Endodermal cell (in vitro differentiated cells): ENCODE data around the gene EXPH5. TPM values are rescaled to one million over a fixed set of nuclear protein-coding genes. Genes with fewer than 3 reads are reported as not detected.

Source experiments
- DNase-seq: peaks from one replicate; pipeline ENCODE4 v3.0.0-alpha.2; 2017
- H3K27ac ChIP-seq: 2 replicates; pipeline ENCODE4 v1.5.1; 2013; ENCODE audit warnings: mild to moderate bottlenecking, low read depth, low read length, moderate library complexity
- H3K27me3 ChIP-seq: 2 replicates; pipeline ENCODE4 v1.6.1; 2013; ENCODE audit warnings: mild to moderate bottlenecking, low read length, moderate library complexity; ENCODE audit not compliant: insufficient read depth, control insufficient read depth, poor library complexity, severe bottlenecking
- H3K36me3 ChIP-seq: 2 replicates; pipeline ENCODE4 v1.7.0; 2013; ENCODE audit warnings: mild to moderate bottlenecking, low read length, moderate library complexity; ENCODE audit not compliant: control insufficient read depth, insufficient read depth
- H3K4me1 ChIP-seq: one replicate; pipeline ENCODE4 v1.7.0; 2013; ENCODE audit warnings: low read length; ENCODE audit not compliant: control insufficient read depth, insufficient read depth
- H3K4me3 ChIP-seq: 2 replicates; pipeline ENCODE4 v1.5.1; 2013; ENCODE audit warnings: mild to moderate bottlenecking, low read length, moderate library complexity
- H3K9ac ChIP-seq: 2 replicates; pipeline ENCODE4 v1.6.1; 2013; ENCODE audit warnings: mild to moderate bottlenecking, low read length, moderate library complexity; ENCODE audit not compliant: poor library complexity, severe bottlenecking; ENCODE audit errors: extremely low read depth
- H3K9me3 ChIP-seq: 2 replicates; pipeline ENCODE4 v1.6.1; 2013; ENCODE audit warnings: mild to moderate bottlenecking, low read length, moderate library complexity; ENCODE audit not compliant: control insufficient read depth
- H3K27ac Mint-ChIP-seq: 2 replicates; pipeline ENCODE4 v1.8.0; 2020; ENCODE audit warnings: mixed read lengths
- H3K27me3 Mint-ChIP-seq: 2 replicates; pipeline ENCODE4 v1.8.0; 2021; ENCODE audit warnings: mild to moderate bottlenecking, mixed read lengths; ENCODE audit not compliant: insufficient read depth
- H3K36me3 Mint-ChIP-seq: 2 replicates; pipeline ENCODE4 v1.8.0; 2020; ENCODE audit warnings: low read depth, mixed read lengths
- H3K4me1 Mint-ChIP-seq: 2 replicates; pipeline ENCODE4 v1.8.0; 2020; ENCODE audit warnings: mixed read lengths
- H3K4me3 Mint-ChIP-seq: 2 replicates; pipeline ENCODE4 v1.8.0; 2020; ENCODE audit warnings: mild to moderate bottlenecking, moderate library complexity, mixed read lengths
- H3K9me3 Mint-ChIP-seq: 2 replicates; pipeline ENCODE4 v1.8.0; 2020; ENCODE audit warnings: mild to moderate bottlenecking, mixed read lengths
- WGBS, 2 experiments: methylation state at CpG; one replicate each; pipeline versions ENCODE4 v1.1.5 to v1.1.7; 2013; ENCODE audit warnings: missing lambda C conversion rate in 2 of 2, mixed read lengths in 1 of 2; ENCODE audit not compliant: insufficient coverage in 1 of 2, insufficient read length in 1 of 2; 5-methylcytosine and 5-hydroxymethylcytosine counted together
- total RNA-seq, 2 donors: library from RNA; stranded (reverse); fragmentation: NEBNext Ultra II Directional in 1 of 2; extraction: Animal tissue kit (Norgen Biotek cat#: 25700) in 1 of 2; gene quantifications; 2 replicates in 1 of 2; 3 replicates in 1 of 2; pipeline ENCODE4 v1.2.1, GENCODE V29; 2021
- TF ChIP-seq, protein P1 (sequence below): fragments of 200-600 bp; sonication (generic); conservative IDR thresholded peaks from 2 replicates; pipeline ENCODE4 v1.5.0; 2021; ENCODE audit warnings: antibody characterized with exemption, mild to moderate bottlenecking

Gene EXPH5
- total RNA-seq, 2 donors from 2014 or later, result 4.8 to 6.4 TPM

DNA sequence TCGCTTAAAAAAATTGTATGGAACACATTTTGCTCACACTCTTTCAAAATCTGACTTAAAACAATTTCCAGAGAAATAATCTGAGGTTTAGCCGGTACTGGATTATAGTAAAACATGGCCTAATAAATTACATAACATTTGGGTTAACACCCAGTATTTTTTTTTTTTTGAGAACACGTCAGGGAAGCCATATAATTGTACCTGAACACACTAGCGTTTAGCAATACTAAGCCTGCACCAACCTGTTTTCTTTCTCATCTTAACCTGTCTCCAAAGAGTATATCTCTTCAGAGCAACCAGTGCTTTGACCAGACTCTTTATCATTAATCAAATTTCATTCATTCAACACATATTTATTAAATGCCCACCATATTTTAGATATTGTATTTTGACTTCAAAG is 93.4 kb downstream of the EXPH5 start:
- no peak overlapping the region for H3K27ac Mint-ChIP-seq
- no peak overlapping the region for H3K4me3 Mint-ChIP-seq
- no peaks in the 10 kb centered on the region for H3K36me3 Mint-ChIP-seq
- Histone ChIP-seq H3K4me3 (no peak overlapping the region), H3K27me3 (peaks cover 5% of the 10 kb centered on the region), H3K4me1 (no peaks in the 10 kb centered on the region), H3K36me3 (no peaks in the 10 kb centered on the region), H3K9me3 (no peaks in the 10 kb centered on the region), H3K9ac (no peak overlapping the region), H3K27ac (no peak overlapping the region)
- DNase-seq, result no peak
- H3K9me3 Mint-ChIP-seq, result no peaks in the 10 kb centered on the region
- peaks cover 14% of the 10 kb centered on the region for H3K27me3 Mint-ChIP-seq
- WGBS, 2 experiments, result 91 to 96% methylated on average over 3 to 4 of the region's 4 CpGs
- TF ChIP-seq, protein P1, sequence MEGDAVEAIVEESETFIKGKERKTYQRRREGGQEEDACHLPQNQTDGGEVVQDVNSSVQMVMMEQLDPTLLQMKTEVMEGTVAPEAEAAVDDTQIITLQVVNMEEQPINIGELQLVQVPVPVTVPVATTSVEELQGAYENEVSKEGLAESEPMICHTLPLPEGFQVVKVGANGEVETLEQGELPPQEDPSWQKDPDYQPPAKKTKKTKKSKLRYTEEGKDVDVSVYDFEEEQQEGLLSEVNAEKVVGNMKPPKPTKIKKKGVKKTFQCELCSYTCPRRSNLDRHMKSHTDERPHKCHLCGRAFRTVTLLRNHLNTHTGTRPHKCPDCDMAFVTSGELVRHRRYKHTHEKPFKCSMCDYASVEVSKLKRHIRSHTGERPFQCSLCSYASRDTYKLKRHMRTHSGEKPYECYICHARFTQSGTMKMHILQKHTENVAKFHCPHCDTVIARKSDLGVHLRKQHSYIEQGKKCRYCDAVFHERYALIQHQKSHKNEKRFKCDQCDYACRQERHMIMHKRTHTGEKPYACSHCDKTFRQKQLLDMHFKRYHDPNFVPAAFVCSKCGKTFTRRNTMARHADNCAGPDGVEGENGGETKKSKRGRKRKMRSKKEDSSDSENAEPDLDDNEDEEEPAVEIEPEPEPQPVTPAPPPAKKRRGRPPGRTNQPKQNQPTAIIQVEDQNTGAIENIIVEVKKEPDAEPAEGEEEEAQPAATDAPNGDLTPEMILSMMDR, result no peak
- peaks cover 14% of the 10 kb centered on the region for H3K4me1 Mint-ChIP-seq

DNA sequence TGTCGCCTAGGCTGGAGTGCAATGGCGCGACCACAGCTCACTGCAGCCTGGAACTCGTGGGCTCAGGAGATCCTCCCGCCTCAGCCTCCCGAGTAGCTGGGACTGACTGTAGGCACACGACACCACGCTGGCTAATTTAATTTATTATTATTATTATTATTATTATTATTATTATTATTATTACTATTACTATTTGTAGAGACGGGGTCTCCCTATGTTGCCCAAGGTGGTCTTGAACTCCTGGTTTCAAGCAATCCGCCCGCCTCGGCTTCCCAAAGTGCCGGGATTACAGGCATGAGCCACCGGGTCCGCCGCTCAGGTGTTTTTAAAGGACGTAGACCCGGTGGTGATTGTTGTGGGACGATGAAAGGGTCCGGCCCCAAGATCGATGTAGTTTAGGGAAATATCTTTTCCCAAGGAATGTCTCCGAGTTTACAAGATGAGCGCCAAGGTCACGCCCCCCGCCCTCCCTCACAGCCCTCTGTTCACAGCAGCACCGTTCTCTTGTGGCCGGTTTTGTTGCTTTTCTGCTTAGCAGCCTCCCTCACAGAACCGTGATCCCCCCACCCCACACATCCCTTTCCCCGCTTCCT is 94.7 kb downstream of the EXPH5 start:
- peak; percentile 55 for DNase-seq
- Mint-ChIP-seq H3K4me3 (peak overlapping the region; percentile 87), H3K27me3 (peaks cover 14% of the 10 kb centered on the region), H3K9me3 (no peaks in the 10 kb centered on the region), H3K27ac (no peak overlapping the region), H3K36me3 (no peaks in the 10 kb centered on the region), H3K4me1 (peaks cover 18% of the 10 kb centered on the region)
- Histone ChIP-seq H3K4me3 (peak overlapping the region; percentile 78), H3K27ac (no peak overlapping the region), H3K36me3 (no peaks in the 10 kb centered on the region), H3K9me3 (no peaks in the 10 kb centered on the region), H3K9ac (no peak overlapping the region), H3K27me3 (peaks cover 5% of the 10 kb centered on the region), H3K4me1 (no peaks in the 10 kb centered on the region)
- TF ChIP-seq, protein P1, result no peak
- WGBS, 2 experiments, result 91 to 94% methylated on average over 20 to 26 of the region's 29 CpGs

DNA sequence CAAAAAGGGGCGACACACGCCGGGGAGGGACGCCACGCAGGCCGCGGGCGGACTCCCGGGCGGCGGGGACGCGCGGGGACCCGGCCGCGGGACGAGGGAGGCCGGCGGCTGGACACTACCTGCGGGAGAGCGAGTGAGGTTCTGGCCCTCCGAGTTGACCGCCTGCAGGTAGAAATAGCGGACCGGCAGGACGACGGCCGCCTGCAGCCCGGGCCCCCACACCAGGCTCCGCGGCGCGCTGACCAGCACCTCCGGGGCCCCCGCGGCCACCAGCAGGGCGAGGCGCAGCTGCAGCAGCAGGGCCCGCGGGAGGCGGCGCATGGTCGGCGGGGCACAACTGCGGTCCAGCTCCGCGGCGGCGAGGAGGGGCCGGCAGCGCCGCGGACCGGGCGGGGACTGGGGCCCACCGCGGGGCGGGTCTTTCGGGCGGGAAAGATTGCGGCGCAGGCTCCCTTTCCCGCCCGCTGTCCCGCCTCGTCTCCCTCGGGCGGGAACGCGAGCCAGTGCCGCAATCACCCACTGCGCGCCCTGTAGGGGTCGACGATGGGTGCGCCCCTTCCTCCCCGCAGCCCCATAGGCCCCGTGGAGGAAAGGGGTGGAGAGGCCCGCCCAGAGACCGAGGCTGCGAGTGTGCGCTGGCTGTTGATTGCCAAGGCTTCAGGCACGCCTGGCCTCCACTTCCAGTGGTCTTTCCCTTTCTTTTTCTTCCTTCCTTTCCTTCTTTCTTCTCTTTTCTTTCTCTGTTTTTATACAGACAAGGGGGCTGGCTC is 95.3 kb downstream of the EXPH5 start, which contains the start of gene POGLUT3:
POGLUT3 (minus strand) TSS at position 339 of the 770 bp plus-strand sequence; CDS start at position 321, 18 bp downstream.
- peak within 1 kb of the TSS; percentile 78 for H3K4me3 ChIP-seq
- peaks cover 18% of the 10 kb centered on the region for H3K4me1 Mint-ChIP-seq
- peaks cover 5% of the 10 kb centered on the region for H3K27me3 ChIP-seq
- H3K36me3 Mint-ChIP-seq, result no peaks in the 10 kb centered on the region
- 4 to 5% methylated on average over 20 to 84 of the region's 84 CpGs for WGBS, 2 experiments
- H3K27me3 Mint-ChIP-seq, result peaks cover 14% of the 10 kb centered on the region
- TF ChIP-seq, protein P1, result peak; percentile 29
- no peaks in the 10 kb centered on the region for H3K36me3 ChIP-seq
- DNase-seq, result peak; percentile 86
- no peaks in the 10 kb centered on the region for H3K9me3 Mint-ChIP-seq
- no peaks in the 10 kb centered on the region for H3K9me3 ChIP-seq
- peak within 1 kb of the TSS; percentile 81 for H3K27ac ChIP-seq
- peak within 1 kb of the TSS; percentile 99 for H3K27ac Mint-ChIP-seq
- peak within 1 kb of the TSS; percentile 75 for H3K9ac ChIP-seq
- peak within 1 kb of the TSS; percentile 87 for H3K4me3 Mint-ChIP-seq
- H3K4me1 ChIP-seq, result no peaks in the 10 kb centered on the region
